B cell (primary cell): ENCODE data around the gene ZNF296. TPM values are rescaled to one million over a fixed set of nuclear protein-coding genes. Genes with fewer than 3 reads are reported as not detected.
A peak's percentile ranks its signal among the peaks of the same experiment; 100 is the strongest.

ENCODE experiments used
- ATAC-seq: fragments of 200-7000 bp; cut with Tn5 transposase; one replicate; pipeline ENCODE4 v1.10.0; 2021; ENCODE audit warnings: low read depth, mild to moderate bottlenecking, moderate number of reproducible peaks, moderate library complexity
- CTCF ChIA-PET: fragments of 350-600 bp; sonication (Branson Sonifier 250); formaldehyde crosslinking; loops from one replicate; lab custom pipeline; 2021; ENCODE audit warnings: antibody characterized with exemption, inconsistent platforms; lab: Charles Lee
- POLR2A ChIA-PET: fragments of 350-600 bp; sonication (Branson Sonifier 250); formaldehyde crosslinking; loops from one replicate; lab custom pipeline; 2021; ENCODE audit warnings: antibody characterized with exemption; lab: Charles Lee
- DNase-seq: peaks from one replicate; pipeline ENCODE4 v3.0.0; 2013
- H2AFZ ChIP-seq: 2 replicates; pipeline ENCODE4 v1.6.1; 2012; ENCODE audit warnings: mild to moderate bottlenecking, low read depth, low read length; ENCODE audit not compliant: insufficient read depth, poor library complexity, severe bottlenecking
- H3K27ac ChIP-seq, 2 donors: 1 replicate in 1 of 2; 2 replicates in 1 of 2; pipeline ENCODE4 v1.5.1; 2012 to 2013; ENCODE audit warnings: low read length in 2 of 2, mild to moderate bottlenecking in 2 of 2, moderate library complexity in 1 of 2
- H3K27me3 ChIP-seq, 4 experiments: fragments of 200-600 bp in 1 of 4; sonication (generic) in 1 of 4; replicated peaks in 1 of 4; 1 replicate in 2 of 4; 2 replicates in 2 of 4; pipeline versions ENCODE4 v1.6.1 to v1.7.0; 2013 to 2016; ENCODE audit warnings: low read length in 3 of 4, mild to moderate bottlenecking in 2 of 4, mixed read lengths in 1 of 4, moderate library complexity in 1 of 4; ENCODE audit not compliant: insufficient read depth in 4 of 4, control insufficient read depth in 3 of 4; ENCODE audit errors: control extremely low read depth in 1 of 4
- H3K36me3 ChIP-seq, 2 experiments: replicated peaks in 1 of 2; 1 replicate in 1 of 2; 2 replicates in 1 of 2; pipeline versions ENCODE4 v1.6.1 to v1.7.1; 2013; ENCODE audit warnings: low read length in 1 of 2; ENCODE audit not compliant: insufficient read depth in 2 of 2, control insufficient read depth in 1 of 2; ENCODE audit errors: control extremely low read depth in 1 of 2, extremely low read depth in 1 of 2
- H3K4me1 ChIP-seq, 2 donors: fragments of 200-600 bp in 1 of 2; sonication (generic) in 1 of 2; 1 replicate in 1 of 2; 2 replicates in 1 of 2; pipeline versions ENCODE4 v1.5.1 to v1.6.1; 2013 to 2017; ENCODE audit warnings: low read length in 2 of 2; ENCODE audit not compliant: control insufficient read depth in 2 of 2, insufficient read depth in 2 of 2
- H3K4me2 ChIP-seq: replicated peaks from 2 replicates; pipeline ENCODE3; 2012; ENCODE audit warnings: mild to moderate bottlenecking, low read depth, low read length; ENCODE audit not compliant: poor library complexity, severe bottlenecking
- H3K4me3 ChIP-seq, 5 experiments: fragments of 200-600 bp in 1 of 5; sonication (generic) in 1 of 5; 1 replicate in 3 of 5; 2 replicates in 2 of 5; pipeline versions ENCODE4 v1.5.1 to v1.7.0; 2011 to 2016; ENCODE audit warnings: low read length in 4 of 5, mild to moderate bottlenecking in 4 of 5, low read depth in 2 of 5, control low read depth in 1 of 5, moderate library complexity in 1 of 5; ENCODE audit not compliant: insufficient read depth in 1 of 5; ENCODE audit errors: control extremely low read depth in 1 of 5, extremely low read depth in 1 of 5
- H3K79me2 ChIP-seq: fragments of 200-600 bp; sonication (generic); one replicate; pipeline ENCODE4 v1.6.0; 2016; ENCODE audit warnings: low read length; ENCODE audit not compliant: control insufficient read depth, insufficient read depth
- H3K9ac ChIP-seq: fragments of 200-600 bp; sonication (generic); 2 replicates; pipeline ENCODE4 v1.6.1; 2017; ENCODE audit warnings: mild to moderate bottlenecking, low read length, moderate library complexity
- H3K9me3 ChIP-seq, 3 donors: one replicate each; pipeline versions ENCODE4 v1.6.1 to v1.7.1; 2013; ENCODE audit warnings: low read length in 2 of 3; ENCODE audit not compliant: control insufficient read depth in 2 of 3, insufficient read depth in 1 of 3; ENCODE audit errors: control extremely low read depth in 1 of 3
- H4K20me1 ChIP-seq: 2 replicates; pipeline ENCODE4 v1.6.0; 2012; ENCODE audit warnings: mild to moderate bottlenecking, low read length; ENCODE audit not compliant: insufficient read depth, control insufficient read depth, poor library complexity, severe bottlenecking
- H3K27ac Mint-ChIP-seq: one replicate; pipeline ENCODE4 v1.8.0; 2021; ENCODE audit warnings: mixed read lengths
- H3K27me3 Mint-ChIP-seq: one replicate; pipeline ENCODE4 v1.8.0; 2021; ENCODE audit warnings: mixed read lengths
- H3K4me1 Mint-ChIP-seq: one replicate; pipeline ENCODE4 v1.8.0; 2021; ENCODE audit warnings: mixed read lengths
- H3K4me3 Mint-ChIP-seq: one replicate; pipeline ENCODE4 v1.8.0; 2021; ENCODE audit warnings: mixed read lengths
- H3K9me3 Mint-ChIP-seq: one replicate; pipeline ENCODE4 v1.8.0; 2022; ENCODE audit warnings: mixed read lengths; ENCODE audit not compliant: insufficient read depth
- CTCF ChIP-seq: fragments of 200-600 bp; IDR thresholded peaks from one replicate; pipeline ENCODE4 v1.8.0; 2022; ENCODE audit warnings: antibody characterized with exemption, mild to moderate bottlenecking
- EZH2 ChIP-seq: IDR thresholded peaks from 2 replicates; pipeline ENCODE4 v1.6.1; 2012; ENCODE audit warnings: borderline replicate concordance, low read depth, mild to moderate bottlenecking, moderate library complexity, low read length; ENCODE audit not compliant: insufficient read depth, poor library complexity, severe bottlenecking
- WGBS: methylation state at CpG from one replicate; pipeline ENCODE4 v1.1.5; 2013; ENCODE audit warnings: missing lambda C conversion rate; ENCODE audit not compliant: insufficient coverage; 5-methylcytosine and 5-hydroxymethylcytosine counted together
- intact Hi-C: fragments of 100-400 bp; cut with micrococcal nuclease; formaldehyde crosslinking; loops from one replicate; pipeline ENCODE4 v1.10.0; 2022
- polyA plus RNA-seq: library from polyadenylated mRNA; depleted of rRNA; stranded (reverse); fragments of >200 nt; gene quantifications from 2 replicates; pipeline ENCODE4 v1.2.3, GENCODE V29; 2012
- total RNA-seq, 2 donors: library from RNA; stranded (reverse); fragments of 120-200 nt in 1 of 2; gene quantifications; 1 replicate in 1 of 2; 2 replicates in 1 of 2; pipeline versions ENCODE4 v1.2.3 to v1.2.4, GENCODE V29; 2013 to 2022

ZNF296 gene
- total and polyA plus RNA-seq, 2 donors (not counting 1 experiment from before 2014, with no cell fraction given): 21.9 to 30.2 TPM

GRCh38 chr19:45069056-45069455 is 7.2 kb downstream of the ZNF296 start:
- intact Hi-C loops: no loop called here
- WGBS: 96% methylated on average over 8 of the region's 13 CpGs
- Histone ChIP-seq H2AFZ (no peak overlapping the region), H3K27me3 (no peaks in the 10 kb centered on the region), H3K4me1 (peaks cover 0 to 16% of the 10 kb centered on the region in 2 donors), H3K9ac (no peak overlapping the region), H3K79me2 (peaks cover 38% of the 10 kb centered on the region), H3K4me2 (no peak overlapping the region), H3K36me3 (peaks cover 2 to 83% of the 10 kb centered on the region in 2 experiments), H4K20me1 (peaks cover 95% of the 10 kb centered on the region), H3K4me3 (no peak overlapping the region), H3K27ac (no peak overlapping the region), H3K9me3 (no peaks in the 10 kb centered on the region)
- Mint-ChIP-seq H3K27me3 (no peaks in the 10 kb centered on the region), H3K9me3 (no peaks in the 10 kb centered on the region), H3K4me1 (peaks cover 29% of the 10 kb centered on the region), H3K27ac (peak overlapping the region; percentile 56), H3K4me3 (no peak overlapping the region)
- CTCF ChIA-PET: interaction anchor here (1.9 to 2.5 kb wide), 2 partner anchors 9 to 11 kb away, joined by 6 to 7 read pairs; no protein-coding TSS in a partner anchor
- no peak for TF ChIP-seq CTCF
- TF ChIP-seq EZH2: no peak
- ATAC-seq (no peak), DNase-seq (no peak)
- POLR2A ChIA-PET: no interaction called here

- peaks cover 26% of the 10 kb centered on the region for H3K4me1 Mint-ChIP-seq
- no peak overlapping the region for H3K4me2 ChIP-seq
- H3K36me3 ChIP-seq: peaks cover 2 to 86% of the 10 kb centered on the region in 2 experiments
- no peak overlapping the region for H2AFZ ChIP-seq
- peaks cover 95% of the 10 kb centered on the region for H4K20me1 ChIP-seq
- peaks cover 0 to 6% of the 10 kb centered on the region in 2 donors for H3K4me1 ChIP-seq
- ATAC-seq (no peak), DNase-seq (no peak)
- H3K79me2 ChIP-seq: peaks cover 41% of the 10 kb centered on the region
- H3K27ac Mint-ChIP-seq: no peak overlapping the region
- no peak overlapping the region for H3K9ac ChIP-seq
- H3K4me3 Mint-ChIP-seq: no peak overlapping the region
- 98% methylated on average over 5 of the region's 10 CpGs for WGBS
- intact Hi-C loops: no loop called here
- H3K27me3 Mint-ChIP-seq: no peaks in the 10 kb centered on the region
- no peak overlapping the region for H3K4me3 ChIP-seq
- no peak overlapping the region for H3K27ac ChIP-seq
- POLR2A ChIA-PET: interaction anchor here (0.6 kb wide), 1 partner anchor 40 kb away, joined by 3 read pairs; no protein-coding TSS in a partner anchor
- no peaks in the 10 kb centered on the region for H3K27me3 ChIP-seq
- CTCF ChIA-PET: interaction anchor here (0.6 to 2.5 kb wide), 3 partner anchors 8 to 11 kb away, joined by 3 to 6 read pairs (median 5); partner anchors contain the start of gene GEMIN7
- H3K9me3 ChIP-seq: no peaks in the 10 kb centered on the region
- no peaks in the 10 kb centered on the region for H3K9me3 Mint-ChIP-seq
- TF ChIP-seq EZH2 (no peak), CTCF (no peak)
These were observed 8.2 kb downstream of the ZNF296 start for GRCh38 chr19:45068041-45068440.
